Stimulated activated CD4-positive, alpha-beta T cell treated with anti-CD3 and anti-CD28 coated beads, Interleukin-15, amount 100 ng/mL, for 48 hours (primary cell): ENCODE measurements around the gene MDK.
A peak's percentile ranks its signal among the peaks of the same experiment; 100 is the strongest.

Experiments
- DNase-seq, 2 donors: peaks; one replicate each; pipeline ENCODE4 v3.0.0-alpha.2; 2020; ENCODE audit warnings: low read depth in 2 of 2

The MDK gene

DNA sequence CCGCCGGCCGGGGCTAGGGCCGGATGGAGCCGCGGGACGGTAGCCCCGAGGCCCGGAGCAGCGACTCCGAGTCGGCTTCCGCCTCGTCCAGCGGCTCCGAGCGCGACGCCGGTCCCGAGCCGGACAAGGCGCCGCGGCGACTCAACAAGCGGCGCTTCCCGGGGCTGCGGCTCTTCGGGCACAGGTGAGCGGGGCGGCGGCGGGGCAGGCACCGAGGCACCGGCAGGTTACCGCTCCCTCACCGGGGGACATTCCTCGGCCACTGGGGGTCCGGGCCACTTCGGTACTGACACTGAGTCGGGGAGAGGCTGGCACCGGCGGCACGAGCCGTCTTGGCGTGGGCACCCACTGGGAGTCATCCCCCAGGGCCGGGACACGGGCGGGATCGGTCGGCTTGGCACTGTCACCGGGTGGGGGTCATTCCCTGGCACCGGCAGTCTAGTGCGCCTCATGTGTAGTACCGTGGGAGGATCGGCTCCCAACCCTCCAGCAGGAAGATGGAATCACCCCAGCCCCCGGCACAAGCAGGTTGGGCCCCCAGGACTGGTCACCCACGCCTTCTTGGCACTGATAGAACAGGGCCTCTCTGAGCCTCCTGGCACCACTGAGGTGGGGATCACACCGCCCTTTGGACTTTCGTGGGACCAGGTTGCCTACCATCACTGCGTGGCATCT is 33.7 kb upstream of the MDK start:
- no peak for DNase-seq

DNA sequence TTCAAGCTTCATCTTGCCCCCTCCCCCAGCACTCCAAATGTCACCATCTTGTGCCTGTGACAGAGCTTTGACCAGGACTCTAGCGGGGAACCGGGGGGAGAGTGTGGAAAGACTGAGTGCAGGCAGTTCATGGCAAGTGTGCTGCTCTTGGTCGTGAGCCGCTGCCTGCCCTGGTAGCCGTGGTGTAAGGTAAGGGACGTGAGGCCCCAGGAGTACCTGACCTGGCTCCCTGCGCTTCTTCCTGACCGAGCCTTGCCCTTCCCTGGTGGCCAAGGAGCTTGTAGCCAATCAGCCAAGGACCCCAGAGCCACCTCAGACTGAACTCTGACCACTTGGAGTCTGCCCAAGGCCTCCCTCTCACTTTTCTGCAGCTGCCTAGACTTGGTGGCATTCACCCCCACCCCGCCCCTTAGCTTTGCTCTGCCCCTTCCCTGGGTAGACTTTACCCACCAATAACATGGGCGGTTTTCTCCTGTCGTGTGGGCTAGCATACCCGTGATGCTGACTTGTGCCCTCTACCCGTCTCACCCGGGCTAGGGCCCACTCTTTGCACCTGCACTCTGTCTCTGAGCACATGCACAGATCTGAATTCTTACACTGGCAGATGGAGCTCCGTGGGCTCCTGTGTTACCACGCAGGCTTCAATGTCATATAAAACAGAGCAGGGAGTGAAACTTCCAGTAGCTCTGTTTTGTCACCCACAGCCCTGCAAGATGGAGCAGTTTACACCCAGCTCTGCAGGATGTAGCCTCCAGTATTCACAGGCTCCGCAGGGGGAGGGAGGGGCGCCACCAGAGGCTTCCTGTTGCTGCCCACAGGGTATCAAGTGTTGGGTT is 32.7 kb upstream of the MDK start:
- no peak for DNase-seq

DNA sequence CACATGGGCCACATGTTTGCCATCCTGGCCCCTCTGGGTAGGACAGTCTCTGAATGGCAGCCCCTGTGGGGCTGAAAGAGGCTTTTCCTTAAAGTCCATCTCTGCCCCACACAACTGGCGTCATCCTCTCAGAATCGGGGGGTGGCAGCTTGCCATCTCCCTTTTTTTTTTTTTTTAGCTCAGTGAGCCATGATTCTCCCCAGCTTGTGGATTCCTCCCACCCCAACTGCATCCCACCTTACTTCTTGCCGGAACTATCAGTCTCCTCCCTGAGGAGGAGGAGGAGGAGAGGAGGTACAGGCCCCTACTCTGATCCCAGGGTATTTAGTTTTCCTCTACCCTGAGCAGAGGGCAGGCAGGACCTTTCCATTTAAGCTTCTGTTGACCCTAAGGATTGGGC is 30.8 kb upstream of the MDK start:
- no peak for DNase-seq

DNA sequence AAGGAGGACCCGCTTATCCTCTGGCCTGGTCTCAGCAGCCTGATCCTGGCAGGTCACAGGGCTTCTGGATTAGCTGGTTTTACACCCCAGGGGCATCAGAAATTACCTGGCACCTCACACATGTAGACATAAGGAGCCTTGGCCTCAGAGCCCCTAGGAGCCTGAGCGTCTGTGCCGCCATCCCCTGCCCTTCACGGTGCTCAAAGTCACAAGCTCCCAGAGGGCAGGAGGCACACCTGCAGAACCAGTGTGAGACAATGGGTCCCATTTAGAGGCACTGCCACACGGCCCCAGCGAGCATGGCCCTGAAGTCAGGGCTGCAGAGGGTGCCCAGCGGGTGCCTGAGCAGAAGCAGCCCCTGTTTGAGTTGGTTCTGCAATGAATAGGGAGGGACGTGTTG is 30.3 kb upstream of the MDK start:
- no peak for DNase-seq

DNA sequence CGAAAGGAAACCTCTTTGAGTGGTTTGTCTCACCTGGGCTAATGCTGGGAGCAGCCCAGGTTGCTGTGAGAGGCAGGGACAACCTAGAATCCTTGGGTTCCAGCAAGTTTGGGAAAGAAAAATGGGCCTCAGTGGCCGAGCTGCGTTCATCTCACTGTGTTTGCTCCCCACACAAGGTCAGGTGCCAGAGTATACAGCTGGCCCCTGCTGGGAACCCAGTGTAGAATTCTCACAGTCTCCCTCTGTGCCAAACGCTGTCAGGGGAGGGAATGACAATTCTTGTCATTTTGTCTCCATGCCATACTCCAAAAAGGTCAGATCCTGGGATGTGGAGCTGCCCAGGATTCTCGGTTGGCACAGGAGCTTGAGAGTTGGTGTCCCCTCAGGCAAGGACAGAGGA is 29.9 kb upstream of the MDK start:
- DNase-seq = no peak

DNA sequence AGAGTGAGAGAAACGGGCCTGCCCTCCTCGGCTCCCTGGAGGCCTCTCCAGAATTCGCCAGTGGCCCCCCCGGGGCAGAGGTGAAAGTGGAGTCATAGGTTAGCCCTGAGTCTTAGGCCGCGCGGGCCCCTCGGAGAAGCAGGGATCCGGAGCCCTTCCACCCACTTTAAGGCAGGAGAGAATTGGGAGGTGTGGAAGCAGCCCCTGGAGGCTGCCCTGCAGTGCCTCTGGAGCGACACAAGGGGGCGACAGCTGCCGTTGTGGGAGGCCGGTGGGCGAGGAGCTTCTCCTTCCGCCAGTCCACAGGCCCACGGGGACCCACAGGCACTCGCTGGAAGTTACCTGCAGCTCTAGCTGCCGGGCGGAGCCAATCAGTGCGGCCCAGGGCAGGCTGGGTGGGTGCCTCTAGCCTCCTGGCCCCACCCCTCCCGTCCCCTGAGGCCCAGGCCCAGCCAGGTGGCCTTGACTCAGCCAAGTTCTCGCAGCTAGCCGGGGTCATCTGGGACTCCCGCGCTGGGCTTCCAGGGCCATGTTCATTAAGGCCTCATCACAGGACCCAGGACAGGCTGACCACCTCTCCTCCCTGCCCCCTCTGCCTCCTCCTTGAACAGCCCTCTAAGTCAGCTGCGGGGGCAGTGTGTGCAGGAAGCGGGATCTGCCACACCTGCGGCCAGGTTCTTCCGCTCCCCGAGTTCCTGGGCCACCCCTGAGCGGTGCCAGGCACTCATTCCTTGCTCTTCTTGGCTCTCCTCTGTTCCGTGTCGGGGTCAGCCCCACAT is 29.2 kb upstream of the MDK start:
- peak; percentile 65 to 68 for DNase-seq

DNA sequence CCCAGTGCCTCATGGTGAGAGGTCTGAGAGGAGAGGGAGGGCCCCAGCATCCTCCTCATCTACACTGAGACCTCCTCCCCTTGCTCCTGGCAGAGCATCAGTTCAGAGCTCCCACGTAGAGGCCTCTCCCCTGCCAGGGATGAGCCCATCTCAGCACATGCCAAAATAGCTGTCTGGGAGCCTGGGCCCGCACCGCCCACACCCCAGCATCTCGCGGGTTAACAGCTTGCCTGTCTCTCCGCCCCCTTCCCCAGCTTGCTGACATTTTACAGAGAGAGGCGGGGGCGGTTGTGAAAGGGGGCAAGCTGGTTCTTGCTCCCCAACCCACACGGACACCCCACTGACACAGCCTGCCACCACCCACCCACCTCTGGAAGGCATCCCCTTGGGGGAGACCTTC is 27.8 kb upstream of the MDK start:
- peak in 1 of 2 donors; percentile 70 for DNase-seq

- no peak for DNase-seq
Observed at GRCh38 chr11:46356924-46357482, 24.5 kb upstream of the MDK start.

DNA sequence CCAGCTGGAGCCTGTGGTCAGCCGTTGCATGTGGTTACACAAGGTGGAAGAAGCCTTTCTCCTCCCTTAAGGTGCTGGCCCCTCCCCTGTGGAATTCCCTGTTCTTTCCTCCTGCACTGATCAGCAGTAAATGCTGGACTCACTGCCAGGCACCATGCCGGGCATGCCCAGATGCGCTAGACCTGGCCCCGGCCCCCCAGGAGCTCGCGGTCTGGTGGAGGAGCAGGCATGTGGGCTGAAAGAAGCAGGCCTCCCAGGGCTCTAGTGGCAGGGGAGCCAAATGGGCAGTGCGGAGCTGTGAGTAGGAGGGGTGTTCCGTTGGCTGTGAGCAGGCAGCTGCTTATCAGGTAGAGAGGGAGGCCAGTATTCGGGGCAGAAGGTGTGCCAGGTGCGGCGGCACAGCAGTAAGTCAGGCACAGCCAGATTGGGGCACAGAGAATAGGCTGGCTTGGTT is 24.0 kb upstream of the MDK start:
- DNase-seq = no peak

- no peak for DNase-seq
Observed at GRCh38 chr11:46359953-46360352, 21.5 kb upstream of the MDK start.

DNA sequence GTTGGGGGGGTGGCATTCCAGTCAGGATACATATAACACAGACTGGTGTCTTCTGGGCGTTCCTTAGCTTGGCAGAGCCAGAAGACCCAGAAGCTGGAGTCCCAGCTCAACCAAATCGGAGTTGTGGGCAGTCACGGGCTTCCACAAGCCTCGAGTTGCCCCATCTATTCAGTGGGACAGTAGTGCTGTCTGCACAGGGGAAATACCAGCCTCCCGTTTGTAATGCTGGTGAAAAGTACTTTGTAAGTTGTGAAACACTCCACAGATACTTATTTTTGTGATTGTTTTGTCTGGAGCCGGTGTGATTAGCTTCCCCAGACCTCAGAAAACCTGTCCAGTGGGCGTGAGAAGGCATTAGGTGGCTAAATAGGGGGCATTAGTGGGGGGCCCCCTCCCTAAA is 20.6 kb upstream of the MDK start:
- DNase-seq = no peak

DNA sequence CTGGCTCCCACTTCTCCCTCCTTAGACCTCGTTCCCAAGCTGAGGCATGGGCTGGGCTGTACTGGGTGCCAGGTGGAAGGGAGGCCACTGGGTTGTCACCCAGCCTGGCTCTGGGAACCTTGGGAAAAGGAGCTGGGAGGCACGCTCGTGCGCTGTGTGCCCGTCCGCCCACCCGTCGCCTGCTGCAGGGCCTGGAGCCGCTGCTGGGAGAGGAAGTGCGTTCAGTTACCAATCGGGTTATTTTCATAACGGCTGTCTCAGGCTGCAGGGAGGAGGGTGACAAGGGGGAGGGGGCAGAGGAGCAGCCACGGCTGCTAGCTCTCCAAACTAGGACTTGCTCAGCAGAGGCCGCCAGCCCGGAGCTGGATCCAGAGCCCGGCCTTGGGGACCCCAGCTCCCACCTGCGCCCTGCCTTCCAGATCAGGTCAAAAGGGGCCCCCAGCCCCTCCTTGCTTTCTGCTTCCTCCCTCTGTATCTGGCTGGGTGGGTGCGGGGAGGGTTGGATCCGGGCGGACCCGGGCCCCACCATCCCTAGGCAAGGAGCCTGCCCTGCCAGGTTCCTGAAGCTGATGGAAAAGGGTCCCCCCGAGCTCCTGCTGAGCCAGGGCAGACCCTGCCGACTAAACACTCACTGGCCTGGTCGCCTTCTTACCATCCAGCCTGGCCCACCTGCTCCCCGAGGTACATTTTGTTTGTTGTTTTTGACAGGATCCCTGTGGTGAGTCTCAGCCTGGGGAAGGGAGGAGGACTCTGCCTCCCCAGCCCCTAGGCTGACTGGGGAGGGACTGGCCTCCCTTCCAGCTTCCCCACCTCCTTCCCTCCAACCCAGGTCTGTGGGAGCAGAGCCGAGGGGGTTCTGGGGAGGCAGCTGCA is 19.9 kb upstream of the MDK start:
- peak; percentile 44 to 64 for DNase-seq

DNA sequence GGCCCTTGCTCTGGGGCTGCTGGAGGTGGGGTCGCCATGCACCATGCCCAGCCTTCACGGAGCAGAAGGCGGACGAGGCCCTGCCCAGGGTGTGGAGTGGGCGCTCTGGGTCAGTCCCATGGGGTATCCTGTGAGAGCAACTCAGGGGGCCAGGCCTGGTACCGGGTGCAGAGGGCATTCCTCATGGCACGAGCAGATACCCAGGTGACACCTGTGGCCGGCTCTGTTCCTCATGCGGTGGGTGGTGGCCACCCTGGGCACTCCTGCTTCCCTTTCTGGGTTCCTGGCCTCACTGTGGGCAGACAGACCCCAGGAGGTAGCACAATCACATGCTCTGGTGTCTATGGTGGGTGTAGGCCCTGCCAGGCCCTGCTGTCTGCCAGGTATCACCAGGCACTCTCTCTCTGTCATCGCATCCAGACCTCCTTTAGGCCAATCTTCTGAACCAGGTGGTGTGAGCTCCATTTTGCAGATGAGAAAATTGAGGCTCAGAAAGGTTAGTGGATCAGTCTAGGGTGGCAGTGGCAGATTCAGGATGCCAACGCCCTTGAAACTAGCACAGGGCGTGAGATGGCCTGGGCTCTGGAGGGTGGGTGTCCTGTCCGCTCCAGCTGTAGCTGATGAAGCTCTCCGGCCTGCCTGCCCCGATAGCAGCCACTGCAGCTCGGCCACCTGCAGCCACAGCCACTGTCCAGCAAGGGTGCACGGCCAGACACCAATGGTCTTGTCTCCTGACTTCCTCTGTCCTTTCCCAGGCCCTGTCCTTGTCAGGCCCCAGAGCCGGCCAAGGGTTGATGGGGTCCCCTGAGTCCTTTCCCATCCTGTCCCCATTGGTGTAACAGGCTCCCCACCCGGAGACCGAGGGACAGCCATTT is 19.1 kb upstream of the MDK start:
- DNase-seq = no peak

DNA sequence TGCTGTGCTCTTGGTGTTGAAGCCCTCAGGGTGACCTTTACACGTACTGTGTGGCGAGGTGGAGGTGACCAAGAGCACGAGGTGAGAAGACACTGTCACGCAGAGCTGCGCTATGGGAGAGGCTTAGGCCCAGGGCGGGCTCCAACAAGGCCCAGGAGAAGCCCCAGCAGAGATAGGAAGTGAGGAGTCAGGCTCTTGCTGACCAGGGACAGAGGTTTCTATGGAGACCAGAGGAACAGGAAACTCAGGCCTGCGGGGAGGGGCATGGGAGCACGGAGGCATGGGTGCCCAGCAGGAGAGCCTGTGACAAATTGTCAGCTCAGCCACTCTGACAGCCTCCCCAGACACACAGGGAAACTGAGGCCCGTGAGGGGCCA is 18.4 kb upstream of the MDK start:
- DNase-seq = no peak

DNA sequence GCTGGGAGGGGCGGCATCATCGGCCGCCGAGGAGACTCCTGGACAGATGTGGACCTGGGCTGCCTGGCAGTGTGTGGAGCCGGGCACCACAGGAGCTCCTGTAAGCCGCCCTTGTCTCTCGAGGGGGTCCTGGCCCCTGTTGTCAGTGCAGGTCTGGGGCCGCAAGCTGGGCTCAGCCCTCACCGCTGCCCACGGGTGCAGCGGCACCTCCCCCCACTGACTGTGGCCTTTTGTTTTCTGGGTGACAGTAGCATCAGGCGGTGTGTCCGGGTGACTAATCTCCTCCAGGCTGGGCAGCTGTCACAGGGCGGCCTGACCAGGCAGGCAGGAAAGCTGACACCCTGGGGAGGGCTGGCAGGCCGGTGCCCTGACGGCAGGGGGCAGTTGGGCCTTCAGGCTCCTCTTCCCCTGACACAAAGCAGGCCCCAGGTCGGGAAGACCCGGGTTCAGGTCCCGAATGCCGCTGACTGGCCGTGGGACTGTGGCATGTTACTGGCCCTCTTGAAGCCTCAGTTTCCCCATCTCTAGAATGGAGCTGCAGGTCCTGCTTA is 17.9 kb upstream of the MDK start:
- no peak for DNase-seq

- DNase-seq = no peak
Observed at GRCh38 chr11:46364056-46364455, 17.4 kb upstream of the MDK start.

DNA sequence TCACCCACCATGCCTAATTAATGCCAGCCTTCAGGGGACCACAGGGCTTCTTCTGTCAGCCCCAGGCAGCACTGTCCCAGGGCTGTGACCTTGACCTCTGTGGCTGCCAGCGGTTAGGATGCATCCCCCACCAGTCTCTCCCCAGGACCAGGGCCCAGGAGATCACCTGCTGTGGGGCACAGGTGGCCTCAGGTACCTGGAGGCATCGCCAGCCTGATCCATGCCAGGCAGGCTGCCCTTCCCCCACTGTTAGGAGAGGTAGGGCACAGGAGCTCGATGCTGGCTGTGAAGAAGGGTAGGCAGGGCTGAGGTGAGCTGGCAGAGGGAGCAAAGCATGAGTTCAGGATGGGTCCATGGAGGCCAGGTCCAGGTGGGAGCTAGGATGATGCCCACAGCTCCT is 16.7 kb upstream of the MDK start:
- no peak for DNase-seq

- DNase-seq = no peak
Observed at GRCh38 chr11:46366260-46366659, 15.2 kb upstream of the MDK start.

- DNase-seq = no peak
Observed at GRCh38 chr11:46366661-46367161, 14.8 kb upstream of the MDK start.
